HT1080 (cell line): ENCODE results near the gene KCTD13. TPM values are rescaled to one million over a fixed set of nuclear protein-coding genes. Genes with fewer than 3 reads are reported as not detected.
A peak's percentile ranks its signal among the peaks of the same experiment; 100 is the strongest.
"Not testable (repeated sequence)": the region's sequence is repeated elsewhere in the genome, so short reads cannot be mapped to it uniquely, and the experiment has no call there.

Experiments used
- DNase-seq: peaks from one replicate; pipeline ENCODE4 v3.0.0-alpha.2; 2015; ENCODE audit warnings: low read depth
- total RNA-seq: library from RNA; depleted of rRNA; stranded (reverse); fragments of >200 nt; shearing (Covaris generic); gene quantifications from 2 replicates; pipeline ENCODE4 v1.2.3, GENCODE V29; 2014

Gene KCTD13
- total RNA-seq, 1 experiment from 2014 or later = 4.3 TPM

DNA sequence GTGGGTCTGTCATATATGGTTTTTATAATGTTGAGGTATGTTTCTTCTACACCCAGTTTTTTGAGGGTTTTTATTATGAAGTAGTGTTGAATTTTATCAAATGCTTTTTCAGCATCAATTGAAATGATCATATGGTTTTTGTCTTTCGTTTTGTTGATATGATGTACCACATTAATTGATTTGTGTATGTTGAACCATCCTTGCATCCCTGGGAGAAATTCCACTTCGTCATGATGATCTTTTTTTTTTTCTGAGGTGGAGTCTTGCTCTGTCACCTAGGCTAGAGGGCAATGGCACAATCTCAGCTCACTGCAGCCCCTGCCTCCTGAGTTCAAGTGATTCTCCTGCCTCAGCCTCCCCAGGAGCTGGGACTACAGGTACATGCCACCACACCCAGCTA lies 21.9 kb upstream of the KCTD13 start:
- no peak for DNase-seq

- peak; percentile 100 for DNase-seq
Observed at GRCh38 chr16:29943846-29944799, 18.1 kb upstream of the KCTD13 start.

DNA sequence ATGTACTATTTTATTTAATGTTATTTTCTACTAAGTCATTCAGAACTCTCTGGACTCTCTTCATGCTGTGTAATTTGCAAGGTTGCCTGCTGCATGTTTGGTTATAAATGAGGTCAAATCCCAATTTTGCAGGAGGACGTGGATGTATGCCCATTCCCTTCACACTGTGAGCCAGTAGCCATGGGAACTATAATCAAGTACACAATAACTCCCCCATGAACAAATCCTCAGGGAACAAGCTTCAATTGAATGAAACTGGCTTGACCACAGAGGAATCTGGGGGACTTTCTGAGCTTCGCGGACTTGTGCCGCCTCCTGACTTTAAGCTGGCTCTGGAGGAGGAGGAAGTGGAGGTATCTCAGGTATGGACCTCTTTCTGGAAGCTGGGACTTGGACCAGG lies 14.6 kb upstream of the KCTD13 start:
- no peak for DNase-seq

DNA sequence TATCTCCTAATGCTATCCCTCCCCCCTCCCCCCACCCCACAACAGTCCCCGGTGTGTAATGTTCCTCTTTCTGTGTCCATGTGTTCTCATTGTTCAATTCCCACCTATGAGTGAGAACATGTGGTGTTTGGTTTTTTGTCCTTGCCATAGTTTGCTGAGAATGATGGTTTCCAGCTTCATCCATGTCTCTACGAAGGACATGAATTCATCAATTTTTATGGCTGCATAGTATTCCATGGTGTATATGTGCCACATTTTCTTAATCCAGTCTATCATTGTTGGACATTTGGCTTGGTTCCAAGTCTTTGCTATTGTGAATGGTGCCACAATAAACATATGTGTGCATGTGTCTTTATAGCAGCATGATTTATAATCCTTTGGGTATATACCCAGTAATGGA lies 5.7 kb upstream of the KCTD13 start:
- DNase-seq = not testable (repeated sequence)

DNA sequence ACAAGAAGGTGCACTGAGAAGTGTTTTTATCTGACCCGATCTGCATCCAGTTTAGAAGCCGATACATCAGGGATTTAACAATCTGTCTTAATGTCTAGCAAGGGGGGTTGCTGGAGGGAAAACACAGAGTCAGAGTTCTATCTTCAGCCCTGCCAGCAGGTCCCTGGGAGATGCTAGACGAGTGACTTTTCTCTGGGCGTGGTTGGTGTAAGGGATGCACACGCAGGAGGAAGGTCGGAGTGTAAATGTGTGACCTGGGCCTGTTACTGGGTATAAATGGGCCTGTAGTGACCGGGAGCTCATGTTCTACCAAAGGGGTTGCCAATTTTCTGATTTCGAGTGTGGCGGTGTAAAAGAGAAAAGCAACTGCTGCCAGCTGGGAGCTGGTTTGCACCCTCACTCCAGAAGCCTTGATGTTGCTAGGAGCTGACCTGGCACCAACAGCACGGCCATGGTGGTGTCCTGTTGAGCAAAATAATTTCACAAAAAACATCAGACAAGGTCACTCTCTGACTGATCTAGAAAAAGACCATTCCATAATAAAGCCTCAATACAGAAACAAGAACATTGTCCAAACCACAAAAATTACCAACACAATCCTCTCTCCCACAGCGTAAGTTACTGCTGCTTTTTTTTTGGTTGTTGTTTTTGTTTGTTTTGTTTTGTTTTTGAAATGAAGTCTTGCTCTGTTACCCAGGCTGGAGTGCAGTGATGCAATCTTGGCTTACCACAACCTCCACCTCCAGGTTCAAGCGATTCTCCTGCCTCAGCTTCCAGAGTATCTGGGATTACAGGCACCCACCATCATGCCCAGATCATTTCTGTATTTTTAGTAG lies 1.3 kb upstream of the KCTD13 start:
- no peak for DNase-seq

- no peak for DNase-seq
Observed at GRCh38 chr16:29926711-29927052, 656 bp upstream of the KCTD13 start.

DNA sequence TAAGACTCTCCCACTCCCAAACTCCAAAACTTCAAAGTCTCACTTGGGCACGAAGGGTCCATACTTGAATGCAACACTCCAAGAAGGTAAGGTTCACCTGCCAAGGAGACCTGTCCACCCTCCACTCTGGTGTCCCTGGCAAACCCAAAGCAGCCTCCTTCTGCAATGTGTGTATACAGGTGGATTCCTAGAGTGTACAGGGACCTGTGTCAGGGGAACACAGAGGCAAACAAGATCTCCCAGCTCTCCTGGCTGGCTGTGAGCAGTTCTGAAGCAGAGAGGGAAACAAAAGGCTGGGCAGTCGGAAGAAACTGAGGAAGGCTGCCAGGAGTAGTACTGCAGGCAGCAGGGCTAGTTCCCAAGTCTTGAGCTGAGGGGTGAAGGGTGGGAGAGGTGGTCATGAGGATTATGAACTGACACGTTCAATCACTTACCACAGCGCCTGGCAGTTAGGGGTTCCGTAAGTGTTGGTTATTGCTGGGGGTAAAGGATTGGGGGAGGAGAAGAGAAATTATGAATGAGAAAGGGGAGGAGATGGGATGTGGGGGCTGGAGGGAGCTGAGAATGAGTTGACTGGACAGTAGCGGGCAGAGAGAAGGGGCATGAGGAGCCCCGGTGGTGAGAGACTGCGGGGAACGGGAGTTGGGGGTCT lies 795 bp downstream of the KCTD13 start:
- DNase-seq = no peak

- no peak for DNase-seq
Observed at GRCh38 chr16:29922986-29923501, 3.0 kb downstream of the KCTD13 start.

DNA sequence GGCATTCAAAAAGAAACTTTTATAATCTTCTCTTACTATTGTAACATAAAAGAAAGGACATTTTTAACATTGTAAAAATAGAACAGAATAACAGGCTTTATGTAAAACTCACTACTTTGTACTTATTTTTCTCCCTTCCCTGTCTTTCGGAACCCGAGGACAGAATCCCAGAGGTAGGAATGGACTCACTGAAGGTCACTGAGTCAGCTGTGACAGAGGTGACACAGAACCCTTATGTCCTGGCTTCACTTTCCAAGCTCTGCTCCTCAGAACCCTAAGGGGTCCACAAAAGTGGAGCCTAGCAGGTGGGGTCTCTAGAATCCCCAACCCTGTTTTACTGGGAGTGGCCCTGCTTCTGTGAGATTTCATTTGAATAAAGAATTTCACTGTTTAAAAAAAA lies 3.7 kb downstream of the KCTD13 start:
- DNase-seq = no peak

GRCh38 chr16:29921034-29921385 lies 5.0 kb downstream of the KCTD13 start:
- DNase-seq = no peak

- DNase-seq = no peak
Observed at GRCh38 chr16:29920288-29921033, 5.6 kb downstream of the KCTD13 start.

- no peak for DNase-seq
Observed at GRCh38 chr16:29916979-29917378, 9.0 kb downstream of the KCTD13 start.

DNA sequence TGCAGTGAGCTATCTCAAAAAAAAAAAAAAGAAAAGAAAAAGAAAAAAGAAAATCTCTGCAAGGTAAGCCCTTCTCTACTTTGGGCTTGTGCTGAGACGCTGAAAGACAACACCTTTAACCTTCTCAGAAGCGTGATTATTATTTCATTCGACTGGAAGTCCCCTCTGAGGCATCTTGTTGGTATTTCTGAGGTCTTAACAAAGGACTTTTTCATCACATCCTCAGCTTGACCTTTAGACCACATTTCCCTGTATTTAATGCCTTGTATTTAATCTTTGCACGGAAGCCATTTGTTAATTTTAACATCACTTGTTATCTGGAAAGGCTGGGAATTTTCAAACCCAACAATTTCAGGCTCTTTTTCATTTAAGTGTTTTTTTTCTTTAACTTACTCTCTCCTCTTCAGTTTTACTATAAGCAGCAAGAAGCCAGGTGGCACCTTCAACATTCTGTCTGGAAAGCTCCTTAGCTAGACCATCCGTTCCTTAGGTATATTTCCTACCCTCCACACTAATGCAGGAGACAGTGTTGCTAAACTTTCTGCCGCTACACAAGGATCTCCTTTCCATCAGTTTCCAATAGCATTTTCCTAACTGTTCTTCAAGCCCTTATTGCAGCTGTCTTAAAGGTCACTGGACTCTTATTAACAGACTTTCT lies 10.3 kb downstream of the KCTD13 start:
- peak; percentile 45 for DNase-seq

GRCh38 chr16:29913514-29913913 lies 12.5 kb downstream of the KCTD13 start:
- DNase-seq = no peak

DNA sequence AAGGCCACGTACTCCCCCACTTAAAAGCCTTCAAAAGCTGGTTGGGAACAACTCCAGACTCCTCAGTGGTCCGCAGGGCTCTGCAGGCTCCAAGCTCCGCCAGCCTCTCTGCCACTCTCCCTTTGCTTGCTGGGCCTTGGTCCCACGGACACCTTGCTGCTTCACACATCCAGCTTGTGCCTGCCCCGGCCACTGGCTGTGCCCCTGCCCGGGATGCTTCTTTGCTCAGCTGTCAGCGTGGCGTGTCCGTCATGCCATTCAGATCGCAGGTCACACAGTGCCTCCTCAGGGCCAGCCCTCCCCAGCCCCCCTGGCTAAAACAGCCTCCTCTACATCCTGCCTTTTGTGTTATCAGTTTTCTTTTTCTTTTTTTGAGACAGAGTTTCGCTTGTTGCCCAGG lies 13.9 kb downstream of the KCTD13 start:
- DNase-seq = no peak

- DNase-seq = no peak
Observed at GRCh38 chr16:29911676-29912010, 14.4 kb downstream of the KCTD13 start.

DNA sequence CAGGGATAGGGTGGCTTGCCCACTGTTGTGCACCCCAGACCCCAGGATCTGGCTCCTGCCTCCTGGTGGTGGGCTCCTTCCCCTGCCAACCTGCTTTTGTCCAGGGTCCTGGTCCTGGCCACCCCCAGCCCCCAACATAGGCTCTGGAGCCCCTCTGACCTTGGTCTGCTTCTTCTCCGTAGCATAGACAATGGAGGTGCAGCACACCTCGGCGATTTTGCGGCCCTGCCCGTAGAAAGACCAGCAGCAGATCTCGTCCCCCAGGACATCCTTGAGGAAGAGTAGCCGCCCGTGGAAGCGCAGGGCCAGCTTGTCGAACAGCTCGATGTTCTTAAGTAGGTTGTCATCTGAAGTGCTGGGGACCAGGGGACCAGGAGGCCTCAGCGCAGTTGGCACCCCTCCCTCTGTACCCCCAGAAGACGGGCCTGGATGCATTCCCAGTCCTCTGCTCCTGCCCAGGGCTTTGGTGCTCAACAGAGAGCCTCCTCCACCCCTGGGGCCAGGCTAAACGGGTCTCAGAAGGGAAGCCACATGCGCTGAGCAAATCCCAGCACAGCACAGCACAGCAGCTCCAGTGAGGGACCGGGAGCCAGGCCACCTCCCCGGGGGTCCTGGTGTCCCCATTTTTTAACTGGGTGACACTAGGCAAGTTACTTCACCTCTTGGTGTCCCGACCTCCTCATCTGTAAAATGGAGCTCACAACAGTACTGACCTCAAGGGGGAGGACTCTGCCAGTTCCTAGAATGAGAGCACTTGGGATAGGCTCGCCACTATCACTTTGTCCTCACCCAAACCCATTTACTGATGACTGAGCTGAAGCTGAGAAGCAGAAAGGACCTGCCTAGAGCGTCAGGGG lies 15.0 kb downstream of the KCTD13 start:
- no peak for DNase-seq

GRCh38 chr16:29909851-29910250 lies 16.2 kb downstream of the KCTD13 start:
- not testable (repeated sequence) for DNase-seq

DNA sequence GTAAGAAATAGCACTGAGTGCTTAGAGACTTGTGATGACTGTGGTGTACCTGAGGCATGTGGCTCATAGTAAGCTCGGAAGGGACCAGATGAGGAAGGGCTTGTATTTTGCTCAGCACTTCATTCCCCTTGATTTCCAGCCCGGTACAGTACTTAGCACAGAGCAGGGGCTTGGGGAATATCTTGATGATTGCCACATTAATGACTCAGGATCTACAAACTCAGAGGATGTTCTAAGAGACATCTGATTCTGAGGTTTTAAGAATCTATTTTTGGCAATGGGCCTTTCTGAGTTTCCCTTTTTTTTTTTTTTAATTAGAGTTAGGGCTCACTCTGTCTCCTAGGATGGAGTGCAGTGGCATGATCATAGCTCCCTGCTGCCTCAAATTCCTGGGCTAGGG lies 16.6 kb downstream of the KCTD13 start:
- peak; percentile 25 for DNase-seq
